ENCODE measurements around the gene SLC22A31.
"Not testable (repeated sequence)": the region's sequence is repeated elsewhere in the genome, so short reads cannot be mapped to it uniquely, and the experiment has no call there.

The SLC22A31 gene

DNA sequence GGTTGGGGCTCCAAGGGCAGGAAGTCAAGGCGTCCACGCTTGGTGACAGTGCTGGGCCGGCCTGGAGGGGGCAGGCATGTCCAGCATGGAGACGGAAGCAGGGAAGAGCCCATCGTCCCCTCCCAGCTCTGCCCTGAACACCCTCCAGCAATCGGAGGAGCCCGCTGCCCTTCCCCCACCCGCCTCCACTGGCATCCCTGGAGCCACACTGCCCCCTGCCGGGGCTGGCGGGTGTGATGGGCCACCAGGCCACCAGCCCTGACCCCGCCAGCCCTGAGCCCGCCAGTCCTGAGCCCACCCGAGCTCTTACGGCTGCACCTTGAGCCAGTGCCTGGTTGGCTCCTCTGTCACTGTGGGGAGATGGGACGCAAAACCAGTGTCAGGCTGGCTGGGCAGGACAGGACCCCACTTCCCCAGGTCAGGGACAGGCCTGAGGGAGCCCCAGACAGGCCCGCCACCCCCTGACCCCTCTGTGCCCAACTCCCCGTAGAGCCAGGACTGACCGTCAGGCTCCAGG, 32.9 kb downstream of the SLC22A31 start:
- no peak overlapping the region for H3K4me3 ChIP-seq (ENCODE audit: control insufficient read depth, low read depth, low read length)
- DNase-seq (ENCODE audit: low read depth): peak; percentile 68
- TF ChIP-seq, protein P1, sequence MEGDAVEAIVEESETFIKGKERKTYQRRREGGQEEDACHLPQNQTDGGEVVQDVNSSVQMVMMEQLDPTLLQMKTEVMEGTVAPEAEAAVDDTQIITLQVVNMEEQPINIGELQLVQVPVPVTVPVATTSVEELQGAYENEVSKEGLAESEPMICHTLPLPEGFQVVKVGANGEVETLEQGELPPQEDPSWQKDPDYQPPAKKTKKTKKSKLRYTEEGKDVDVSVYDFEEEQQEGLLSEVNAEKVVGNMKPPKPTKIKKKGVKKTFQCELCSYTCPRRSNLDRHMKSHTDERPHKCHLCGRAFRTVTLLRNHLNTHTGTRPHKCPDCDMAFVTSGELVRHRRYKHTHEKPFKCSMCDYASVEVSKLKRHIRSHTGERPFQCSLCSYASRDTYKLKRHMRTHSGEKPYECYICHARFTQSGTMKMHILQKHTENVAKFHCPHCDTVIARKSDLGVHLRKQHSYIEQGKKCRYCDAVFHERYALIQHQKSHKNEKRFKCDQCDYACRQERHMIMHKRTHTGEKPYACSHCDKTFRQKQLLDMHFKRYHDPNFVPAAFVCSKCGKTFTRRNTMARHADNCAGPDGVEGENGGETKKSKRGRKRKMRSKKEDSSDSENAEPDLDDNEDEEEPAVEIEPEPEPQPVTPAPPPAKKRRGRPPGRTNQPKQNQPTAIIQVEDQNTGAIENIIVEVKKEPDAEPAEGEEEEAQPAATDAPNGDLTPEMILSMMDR (conservative IDR thresholded peaks at IDR 0.05; ENCODE audit: control insufficient read depth, insufficient read depth, low read depth, low read length): peak; percentile 74

DNA sequence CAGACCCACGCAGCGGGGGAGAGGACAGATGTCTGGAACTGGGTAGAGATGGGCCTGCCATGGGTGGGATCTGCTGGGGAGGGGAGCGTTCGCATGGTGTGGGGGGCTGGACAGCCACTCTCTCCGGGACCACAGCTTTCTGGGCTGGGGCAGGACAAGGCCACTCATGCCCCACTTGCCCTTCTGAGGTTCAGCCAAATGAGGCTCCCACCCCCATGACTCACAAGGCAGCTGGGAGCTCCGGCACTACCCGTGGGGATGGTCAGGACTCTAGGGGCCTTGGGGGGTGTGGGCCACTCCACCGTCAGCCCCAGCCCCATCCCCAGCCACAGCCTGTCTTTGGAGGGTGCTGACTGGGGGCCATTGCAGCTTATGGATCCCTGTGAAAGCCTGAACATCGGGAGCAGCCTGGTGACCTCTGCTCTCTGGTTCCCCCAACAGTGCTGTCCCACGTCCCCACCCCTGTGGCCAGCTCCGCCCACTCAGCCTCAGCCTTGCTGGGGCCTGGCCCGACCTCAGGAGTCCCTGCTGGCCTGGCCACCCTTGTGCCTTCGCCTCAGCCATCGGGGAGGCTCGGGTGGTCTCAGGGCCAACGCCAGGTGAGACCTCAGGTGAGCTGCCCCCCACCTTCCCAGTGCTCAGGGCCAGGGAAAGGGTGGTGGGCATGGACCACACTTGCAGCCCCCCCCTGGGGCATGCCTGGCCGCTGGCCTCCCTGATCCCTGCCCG, 33.5 kb downstream of the SLC22A31 start:
- H3K4me3 ChIP-seq (ENCODE audit: control insufficient read depth, low read depth, low read length): no peak overlapping the region
- DNase-seq (ENCODE audit: low read depth): peak; percentile 28
- TF ChIP-seq, protein P1 (conservative IDR thresholded peaks at IDR 0.05; ENCODE audit: control insufficient read depth, insufficient read depth, low read depth, low read length): no peak

DNA sequence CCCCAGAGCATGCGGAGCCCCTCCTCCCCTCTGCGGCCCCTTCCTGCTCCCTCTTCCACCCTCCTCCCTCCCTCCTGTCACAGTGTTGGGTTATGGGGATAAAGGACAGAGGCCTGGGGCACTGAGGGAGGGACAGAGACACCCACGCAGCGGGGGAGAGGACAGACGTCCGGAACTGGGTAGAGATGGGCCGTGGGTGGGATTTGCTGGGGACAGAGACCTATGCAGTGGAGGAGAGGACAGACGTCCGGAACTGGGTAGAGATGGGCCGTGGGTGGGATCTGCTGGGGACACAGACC, 34.7 kb downstream of the SLC22A31 start:
- DNase-seq (ENCODE audit: low read depth); H3K4me3 ChIP-seq (ENCODE audit: control insufficient read depth, low read depth, low read length): not testable (repeated sequence)

DNA sequence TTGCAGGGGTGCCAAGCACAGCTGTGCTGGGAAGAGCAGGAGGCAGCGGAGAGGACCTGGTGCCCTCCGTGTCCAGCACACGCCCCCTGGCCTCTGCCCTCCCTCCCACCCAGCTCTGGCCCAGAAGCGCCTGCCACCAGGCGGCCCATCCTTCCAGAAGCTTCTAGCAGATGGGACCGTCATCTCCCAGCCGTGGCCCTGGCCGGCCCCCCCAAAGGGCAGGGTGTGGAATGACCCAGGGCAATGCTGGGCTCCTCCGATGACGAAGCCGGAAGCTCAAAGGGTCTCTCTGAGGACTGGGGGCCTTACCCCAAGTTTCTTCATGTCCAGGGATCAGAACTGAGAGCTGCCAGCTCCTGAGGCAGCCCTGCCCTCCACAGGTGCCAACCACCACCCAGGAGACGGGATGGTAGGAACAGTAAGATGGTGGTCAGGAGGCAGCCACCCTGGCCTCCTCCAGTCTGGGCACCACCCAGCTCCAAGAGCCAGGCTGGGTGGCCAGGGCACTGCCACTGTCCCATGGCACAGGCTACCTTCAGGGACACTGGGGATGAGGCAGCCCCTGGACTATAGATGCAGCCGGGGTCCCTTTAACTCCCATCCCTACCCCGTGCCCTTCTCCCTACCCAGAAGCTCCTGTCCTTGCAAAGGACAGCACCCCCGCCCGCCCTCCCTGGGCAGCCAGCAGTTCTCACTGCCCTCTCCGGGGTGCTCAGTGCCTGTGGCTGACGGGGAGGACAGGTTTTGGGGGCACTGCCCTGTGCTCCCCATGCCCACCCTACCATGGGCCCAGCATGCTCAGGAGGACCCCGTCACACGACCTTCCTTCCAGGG, 35.3 kb downstream of the SLC22A31 start:
- TF ChIP-seq, protein P1 (conservative IDR thresholded peaks at IDR 0.05; ENCODE audit: control insufficient read depth, insufficient read depth, low read depth, low read length): no peak
- no peak for DNase-seq (ENCODE audit: low read depth)

DNA sequence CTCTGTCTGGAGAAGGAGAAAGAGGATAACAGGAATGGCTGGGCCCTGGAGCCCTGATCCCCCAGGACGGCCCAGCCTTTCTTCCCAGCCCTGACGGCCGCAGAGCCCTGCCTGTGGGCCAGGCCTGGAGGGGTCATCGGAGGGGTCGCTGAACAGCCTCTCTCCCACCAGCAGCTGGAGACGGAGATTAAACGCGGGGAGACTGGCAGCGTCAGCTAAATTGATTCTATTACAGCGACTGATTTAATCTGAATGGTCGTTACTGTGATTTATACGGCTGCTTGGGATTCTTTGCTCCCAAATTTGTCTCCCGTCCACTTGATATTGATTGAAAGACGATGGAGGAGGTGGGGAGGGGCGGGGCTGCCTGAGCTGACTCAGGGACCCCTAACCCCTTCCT, 35.9 kb downstream of the SLC22A31 start:
- no peak overlapping the region for H3K4me3 ChIP-seq (ENCODE audit: control insufficient read depth, low read depth, low read length)
- TF ChIP-seq, protein P1 (conservative IDR thresholded peaks at IDR 0.05; ENCODE audit: control insufficient read depth, insufficient read depth, low read depth, low read length): no peak
- DNase-seq (ENCODE audit: low read depth): no peak

More for the DNA sequence above, 35.3 kb downstream of the SLC22A31 start:
- no peak overlapping the region for H3K4me3 ChIP-seq (ENCODE audit: control insufficient read depth, low read depth, low read length)

DNA sequence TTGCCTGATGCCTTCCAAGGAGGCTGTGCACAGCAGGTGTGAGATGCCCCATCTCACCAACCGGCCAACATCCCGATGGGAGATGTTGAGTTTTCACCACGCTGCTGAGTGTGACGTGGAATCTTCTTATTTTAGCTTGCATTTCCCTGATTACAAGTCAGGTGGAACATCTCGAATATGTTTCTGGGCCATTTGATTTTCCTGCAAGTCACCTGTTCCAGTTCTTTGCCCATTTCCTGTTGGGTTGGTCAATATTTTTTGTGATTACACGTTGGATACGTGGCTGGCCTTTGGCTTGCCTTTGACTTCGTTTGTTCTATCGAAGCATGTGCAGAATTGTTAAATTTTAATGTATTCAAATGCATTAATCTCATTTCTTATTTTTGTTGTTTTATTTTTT, 37.0 kb downstream of the SLC22A31 start:
- no peak for DNase-seq (ENCODE audit: low read depth)

More for the DNA sequence above, 37.0 kb downstream of the SLC22A31 start:
- TF ChIP-seq, protein P1 (conservative IDR thresholded peaks at IDR 0.05; ENCODE audit: control insufficient read depth, insufficient read depth, low read depth, low read length): no peak
- no peak overlapping the region for H3K4me3 ChIP-seq (ENCODE audit: control insufficient read depth, low read depth, low read length)
